Nephron progenitor cell (in vitro differentiated cells): ENCODE measurements around the gene CBX6.
A peak's percentile ranks its signal among the peaks of the same experiment; 100 is the strongest.

Experiments used
- DNase-seq: peaks from one replicate; pipeline ENCODE4 v3.0.0; 2021
- H3K27ac Mint-ChIP-seq: 2 replicates; pipeline ENCODE4 v1.8.0; 2021; ENCODE audit warnings: mild to moderate bottlenecking, moderate library complexity, mixed read lengths
- H3K27me3 Mint-ChIP-seq: 2 replicates; pipeline ENCODE4 v1.8.0; 2021; ENCODE audit warnings: mild to moderate bottlenecking, low read depth, mixed read lengths; ENCODE audit not compliant: poor library complexity
- H3K36me3 Mint-ChIP-seq: 2 replicates; pipeline ENCODE4 v1.8.0; 2021; ENCODE audit warnings: low read depth, mixed read lengths
- H3K4me1 Mint-ChIP-seq: 2 replicates; pipeline ENCODE4 v1.8.0; 2021; ENCODE audit warnings: mixed read lengths
- H3K4me3 Mint-ChIP-seq: 2 replicates; pipeline ENCODE4 v1.8.0; 2021; ENCODE audit warnings: mild to moderate bottlenecking, moderate library complexity, mixed read lengths
- H3K9me3 Mint-ChIP-seq: 2 replicates; pipeline ENCODE4 v1.8.0; 2021; ENCODE audit warnings: mild to moderate bottlenecking, moderate library complexity, mixed read lengths
- TF ChIP-seq, protein P1 (sequence below): fragments of 200-600 bp; sonication (generic); IDR thresholded peaks from 2 replicates; pipeline ENCODE4 v1.5.0; 2021; ENCODE audit warnings: antibody characterized with exemption

CBX6 gene

DNA sequence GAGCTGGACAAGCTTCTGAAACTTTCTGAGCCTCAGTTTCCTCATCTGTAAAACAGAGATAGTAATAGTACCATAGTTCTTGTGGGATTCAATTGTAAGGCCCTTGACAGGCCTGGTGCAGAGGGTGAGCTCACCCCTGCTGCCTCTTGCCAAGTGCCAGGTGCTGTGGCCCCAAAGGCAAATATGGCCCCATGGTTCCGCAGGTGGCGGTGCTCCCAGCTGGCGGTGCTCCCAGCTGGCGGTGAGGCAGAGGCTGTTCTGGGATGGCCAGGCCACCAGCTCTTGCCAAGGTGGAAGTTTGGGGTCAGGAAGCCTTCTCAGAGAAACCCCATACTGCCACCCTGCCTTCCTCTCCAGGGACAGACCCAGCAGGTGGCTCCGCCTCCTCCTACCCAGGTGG is 37.0 kb downstream of the CBX6 start:
- peaks cover 1% of the 10 kb centered on the region for H3K4me1 Mint-ChIP-seq

DNA sequence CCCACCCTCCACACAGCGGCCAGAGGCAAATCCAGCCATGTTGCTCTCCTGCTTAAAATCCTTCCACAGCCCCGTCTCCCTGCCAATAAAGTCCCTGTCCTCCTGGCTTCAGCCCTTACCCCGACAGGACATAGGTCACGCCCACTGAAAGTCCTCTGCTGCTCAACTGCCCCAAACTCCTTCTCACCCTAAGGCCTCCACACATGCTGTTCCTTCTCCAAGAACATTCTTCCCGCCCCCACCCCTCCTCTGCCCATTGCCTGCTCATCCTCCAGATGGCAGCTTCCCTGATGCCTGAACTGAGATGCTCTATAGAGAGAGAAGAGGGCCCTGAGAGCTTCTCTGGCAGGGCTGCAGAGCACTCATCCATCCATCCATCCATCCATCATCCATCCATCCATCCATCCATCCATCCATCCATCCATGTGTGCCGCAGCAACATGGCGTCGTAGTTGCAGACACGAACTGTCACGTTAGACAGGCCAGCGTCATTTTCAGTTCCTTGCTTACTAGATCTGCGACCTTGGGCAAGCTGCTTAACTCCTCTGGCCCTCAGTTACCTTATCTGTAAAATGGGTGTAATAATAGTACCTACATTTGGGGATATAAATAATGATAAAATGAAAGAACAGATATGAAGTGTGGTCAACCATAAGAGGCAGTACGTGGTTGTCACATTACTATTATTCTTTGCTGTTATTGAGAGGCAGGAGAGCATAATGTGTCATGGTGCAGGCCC is 37.6 kb downstream of the CBX6 start:
- H3K27ac Mint-ChIP-seq = no peak overlapping the region
- no peaks in the 10 kb centered on the region for H3K4me1 Mint-ChIP-seq
- no peak overlapping the region for H3K4me3 Mint-ChIP-seq
- peaks cover 56% of the 10 kb centered on the region for H3K27me3 Mint-ChIP-seq
- TF ChIP-seq, protein P1, sequence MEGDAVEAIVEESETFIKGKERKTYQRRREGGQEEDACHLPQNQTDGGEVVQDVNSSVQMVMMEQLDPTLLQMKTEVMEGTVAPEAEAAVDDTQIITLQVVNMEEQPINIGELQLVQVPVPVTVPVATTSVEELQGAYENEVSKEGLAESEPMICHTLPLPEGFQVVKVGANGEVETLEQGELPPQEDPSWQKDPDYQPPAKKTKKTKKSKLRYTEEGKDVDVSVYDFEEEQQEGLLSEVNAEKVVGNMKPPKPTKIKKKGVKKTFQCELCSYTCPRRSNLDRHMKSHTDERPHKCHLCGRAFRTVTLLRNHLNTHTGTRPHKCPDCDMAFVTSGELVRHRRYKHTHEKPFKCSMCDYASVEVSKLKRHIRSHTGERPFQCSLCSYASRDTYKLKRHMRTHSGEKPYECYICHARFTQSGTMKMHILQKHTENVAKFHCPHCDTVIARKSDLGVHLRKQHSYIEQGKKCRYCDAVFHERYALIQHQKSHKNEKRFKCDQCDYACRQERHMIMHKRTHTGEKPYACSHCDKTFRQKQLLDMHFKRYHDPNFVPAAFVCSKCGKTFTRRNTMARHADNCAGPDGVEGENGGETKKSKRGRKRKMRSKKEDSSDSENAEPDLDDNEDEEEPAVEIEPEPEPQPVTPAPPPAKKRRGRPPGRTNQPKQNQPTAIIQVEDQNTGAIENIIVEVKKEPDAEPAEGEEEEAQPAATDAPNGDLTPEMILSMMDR = no peak
- no peaks in the 10 kb centered on the region for H3K36me3 Mint-ChIP-seq
- DNase-seq = no peak
- no peaks in the 10 kb centered on the region for H3K9me3 Mint-ChIP-seq

More for the DNA sequence above, 37.0 kb downstream of the CBX6 start:
- Mint-ChIP-seq H3K27ac (no peak overlapping the region), H3K4me3 (no peak overlapping the region), H3K27me3 (peaks cover 63% of the 10 kb centered on the region), H3K36me3 (no peaks in the 10 kb centered on the region), H3K9me3 (no peaks in the 10 kb centered on the region)
- TF ChIP-seq, protein P1 = no peak
- DNase-seq = no peak

DNA sequence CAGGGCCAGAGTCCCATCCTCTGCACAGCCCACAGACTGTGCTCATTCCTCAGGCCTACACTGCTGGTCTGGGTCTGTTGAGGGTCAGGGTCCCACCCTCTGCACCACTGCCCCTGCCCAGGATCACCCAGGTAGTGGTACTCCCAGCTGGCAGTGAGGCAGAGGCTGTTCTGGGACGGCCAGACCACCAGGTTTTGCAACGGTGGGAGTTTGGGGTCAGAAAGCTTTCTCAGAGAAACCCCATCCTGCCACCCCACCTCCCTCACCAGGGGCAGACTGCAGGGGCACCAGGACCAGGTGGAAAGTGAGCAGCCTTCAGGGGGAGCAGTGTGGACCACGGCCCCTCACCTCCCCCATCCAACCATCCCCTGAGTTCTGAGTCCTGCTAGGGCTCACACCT is 39.0 kb downstream of the CBX6 start:
- no peaks in the 10 kb centered on the region for H3K4me1 Mint-ChIP-seq
- DNase-seq = no peak
- no peak overlapping the region for H3K4me3 Mint-ChIP-seq

DNA sequence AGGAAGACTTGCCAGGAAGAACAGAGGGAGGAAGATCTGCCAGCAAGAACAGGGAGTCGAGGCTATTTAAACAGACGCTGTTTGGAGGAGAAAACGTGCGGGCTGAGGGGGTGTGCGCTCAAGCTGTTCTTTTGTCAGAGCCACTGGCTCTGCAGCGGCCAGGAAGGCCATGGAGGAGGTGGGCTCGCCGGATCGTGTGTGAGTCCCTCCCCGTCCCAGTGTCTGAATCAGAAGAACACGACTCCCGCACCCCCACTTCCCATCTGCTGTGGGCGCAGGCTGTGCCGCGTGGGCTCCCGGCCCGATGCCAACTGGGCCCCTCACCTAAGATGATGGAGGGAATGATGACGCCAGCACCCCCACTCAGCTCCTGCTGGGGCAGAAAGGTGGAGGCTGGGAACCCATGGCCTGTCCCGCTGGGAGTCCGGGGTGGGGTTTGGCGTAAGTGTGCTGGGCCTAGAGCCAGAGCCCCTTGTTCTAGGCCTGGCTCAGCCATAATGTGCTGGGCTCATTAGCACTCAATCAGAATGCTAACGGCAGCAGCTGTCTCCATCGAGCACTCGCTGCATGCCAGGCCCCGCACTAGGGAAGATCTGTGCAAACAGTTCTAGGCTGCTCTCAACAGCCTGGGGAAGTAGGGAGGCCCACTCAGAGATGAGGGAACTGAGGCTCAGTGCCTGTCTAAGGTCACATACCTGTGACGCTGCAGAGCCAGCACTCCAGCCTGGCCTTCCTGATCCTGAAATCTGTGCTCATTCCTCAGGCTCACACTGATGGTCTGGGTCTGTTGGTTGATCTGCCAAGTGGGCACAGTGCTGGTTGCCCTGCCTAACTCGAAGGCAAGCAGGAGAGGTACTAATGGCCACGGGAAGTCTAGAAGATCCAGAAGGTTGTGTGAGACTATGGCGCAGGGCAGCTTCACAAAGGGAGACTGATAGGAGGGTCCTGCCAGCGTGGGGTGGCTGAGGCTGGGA is 39.7 kb downstream of the CBX6 start:
- Mint-ChIP-seq H3K9me3 (no peaks in the 10 kb centered on the region), H3K27me3 (peaks cover 39% of the 10 kb centered on the region), H3K36me3 (no peaks in the 10 kb centered on the region), H3K4me3 (no peak overlapping the region), H3K27ac (peak overlapping the region; percentile 54), H3K4me1 (no peaks in the 10 kb centered on the region)
- TF ChIP-seq, protein P1 = no peak
- no peak for DNase-seq

More for the DNA sequence above, 39.0 kb downstream of the CBX6 start:
- Mint-ChIP-seq H3K27ac (no peak overlapping the region), H3K36me3 (no peaks in the 10 kb centered on the region), H3K9me3 (no peaks in the 10 kb centered on the region), H3K27me3 (peaks cover 46% of the 10 kb centered on the region)
- TF ChIP-seq, protein P1 = no peak

DNA sequence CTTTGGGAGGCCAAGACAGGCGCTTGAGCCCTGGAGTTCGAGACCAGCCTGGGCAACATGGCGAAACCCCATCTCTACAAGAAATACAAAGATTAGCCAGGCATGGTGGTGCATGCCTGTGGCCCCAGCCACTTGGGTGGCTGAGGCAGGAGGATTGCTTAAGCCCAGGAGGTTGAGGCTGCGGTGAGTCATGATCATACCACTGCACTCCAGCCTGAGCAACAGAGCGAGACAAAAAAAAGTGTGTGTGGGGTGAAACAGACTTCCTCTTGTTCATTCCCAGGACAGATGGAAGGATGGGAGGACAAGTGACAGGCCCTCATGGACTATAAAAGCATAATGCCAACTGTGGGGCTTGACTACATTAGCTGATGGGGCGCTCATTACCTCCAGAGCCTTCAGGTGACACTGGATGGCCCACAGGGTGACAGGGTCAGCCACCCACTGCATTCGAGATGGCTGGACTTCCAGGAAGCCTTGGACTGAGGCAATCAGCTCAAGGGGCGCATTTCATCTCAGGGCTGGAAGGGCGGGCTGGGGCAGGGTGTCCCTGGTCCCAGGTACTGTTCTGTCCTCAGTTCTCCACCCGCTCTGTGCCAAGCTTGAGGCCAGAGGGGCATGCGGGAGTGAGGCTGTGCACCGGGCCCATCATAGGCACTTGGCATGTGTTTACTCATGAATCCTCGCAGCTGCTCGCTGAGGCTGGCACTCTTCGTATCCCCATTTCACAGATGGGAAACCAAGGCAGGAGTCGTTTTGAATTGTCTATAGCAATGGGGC is 40.7 kb downstream of the CBX6 start:
- H3K27me3 Mint-ChIP-seq = peaks cover 30% of the 10 kb centered on the region
- H3K27ac Mint-ChIP-seq = peak overlapping the region; percentile 54
- H3K4me3 Mint-ChIP-seq = no peak overlapping the region
- H3K9me3 Mint-ChIP-seq = no peaks in the 10 kb centered on the region
- TF ChIP-seq, protein P1 = no peak
- no peak for DNase-seq
- H3K4me1 Mint-ChIP-seq = no peaks in the 10 kb centered on the region
- H3K36me3 Mint-ChIP-seq = no peaks in the 10 kb centered on the region
